Colonic mucosa (tissue), 4 donors: ENCODE data around the gene DDIT3. TPM values are rescaled to one million over a fixed set of nuclear protein-coding genes. Genes with fewer than 3 reads are reported as not detected.
A peak's percentile ranks its signal among the peaks of the same experiment; 100 is the strongest.

ENCODE experiments used
- DNase-seq: peaks from one replicate; pipeline ENCODE4 v3.0.0-alpha.2; 2020
- H3K27ac ChIP-seq: fragments of 200-600 bp; one replicate; pipeline ENCODE4 v1.8.0; 2021
- H3K27me3 ChIP-seq: fragments of 200-600 bp; one replicate; pipeline ENCODE4 v1.8.0; 2021
- H3K36me3 ChIP-seq: fragments of 200-600 bp; one replicate; pipeline ENCODE4 v1.8.0; 2021
- H3K4me1 ChIP-seq: fragments of 200-600 bp; one replicate; pipeline ENCODE4 v1.8.0; 2021; ENCODE audit warnings: mild to moderate bottlenecking
- H3K4me3 ChIP-seq: fragments of 200-600 bp; one replicate; pipeline ENCODE4 v1.8.0; 2021
- H3K9ac ChIP-seq, 2 donors: one replicate each; pipeline ENCODE4 v1.7.0; 2013; ENCODE audit warnings: control low read depth in 2 of 2, low read depth in 2 of 2, low read length in 2 of 2
- H3K9me3 ChIP-seq: fragments of 200-600 bp; one replicate; pipeline ENCODE4 v1.8.0; 2021
- intact Hi-C: fragments of 100-400 bp; cut with DNase I; formaldehyde crosslinking; loops from one replicate; pipeline ENCODE4 v1.14.1; 2022
- total RNA-seq, 2 donors: library from RNA; stranded (reverse); fragmentation: NEBNext Ultra II Directional in 1 of 2; extraction: Animal tissue kit (Norgen Biotek cat#: 25700) in 1 of 2; gene quantifications; one replicate each; pipeline ENCODE4 v1.2.1, GENCODE V29; 2021
- TF ChIP-seq, protein P1 (sequence below): fragments of 200-600 bp; IDR thresholded peaks from one replicate; pipeline ENCODE4 v1.8.0; 2022; ENCODE audit warnings: antibody characterized with exemption, mild to moderate bottlenecking
- donor health status: healthy.
- donor health status: DM: no; HTN: no; CAD: no.
- donor health status: DM: no; HTN: no; CAD: no.

DDIT3 gene
- total RNA-seq, 2 donors from 2014 or later = 17.5 to 22.8 TPM

DNA sequence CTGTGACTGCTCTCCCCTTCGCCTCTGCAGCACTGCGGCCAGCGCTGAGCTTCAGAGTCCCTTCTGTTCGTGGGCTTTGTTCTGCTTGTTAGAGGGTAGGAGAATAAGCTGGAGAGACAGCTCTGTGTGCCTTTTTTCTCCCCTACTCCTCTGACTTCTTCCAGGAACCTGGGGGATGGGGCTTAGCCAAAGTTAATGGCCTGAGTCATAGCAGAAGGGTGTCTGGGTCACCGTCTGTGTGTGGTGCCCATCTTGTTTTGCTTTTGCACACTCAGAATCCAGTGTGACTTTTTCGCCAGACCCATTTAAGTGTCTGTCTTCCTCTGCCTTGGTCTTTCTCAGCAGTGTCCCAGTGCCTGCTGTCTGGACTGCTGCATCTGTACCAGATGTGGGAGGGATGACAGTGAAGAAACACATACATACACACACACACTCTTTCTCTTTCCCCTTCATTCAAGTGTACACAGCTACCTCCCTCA, 32.6 kb upstream of the DDIT3 start:
- peaks cover 5% of the 10 kb centered on the region for H3K27me3 ChIP-seq
- DNase-seq = no peak
- no peaks in the 10 kb centered on the region for H3K4me1 ChIP-seq
- TF ChIP-seq, protein P1, sequence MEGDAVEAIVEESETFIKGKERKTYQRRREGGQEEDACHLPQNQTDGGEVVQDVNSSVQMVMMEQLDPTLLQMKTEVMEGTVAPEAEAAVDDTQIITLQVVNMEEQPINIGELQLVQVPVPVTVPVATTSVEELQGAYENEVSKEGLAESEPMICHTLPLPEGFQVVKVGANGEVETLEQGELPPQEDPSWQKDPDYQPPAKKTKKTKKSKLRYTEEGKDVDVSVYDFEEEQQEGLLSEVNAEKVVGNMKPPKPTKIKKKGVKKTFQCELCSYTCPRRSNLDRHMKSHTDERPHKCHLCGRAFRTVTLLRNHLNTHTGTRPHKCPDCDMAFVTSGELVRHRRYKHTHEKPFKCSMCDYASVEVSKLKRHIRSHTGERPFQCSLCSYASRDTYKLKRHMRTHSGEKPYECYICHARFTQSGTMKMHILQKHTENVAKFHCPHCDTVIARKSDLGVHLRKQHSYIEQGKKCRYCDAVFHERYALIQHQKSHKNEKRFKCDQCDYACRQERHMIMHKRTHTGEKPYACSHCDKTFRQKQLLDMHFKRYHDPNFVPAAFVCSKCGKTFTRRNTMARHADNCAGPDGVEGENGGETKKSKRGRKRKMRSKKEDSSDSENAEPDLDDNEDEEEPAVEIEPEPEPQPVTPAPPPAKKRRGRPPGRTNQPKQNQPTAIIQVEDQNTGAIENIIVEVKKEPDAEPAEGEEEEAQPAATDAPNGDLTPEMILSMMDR = no peak
- no peak overlapping the region for H3K27ac ChIP-seq
- no peaks in the 10 kb centered on the region for H3K9me3 ChIP-seq
- intact Hi-C loops = no loop called here
- no peak overlapping the region for H3K9ac ChIP-seq
- no peak overlapping the region for H3K4me3 ChIP-seq
- H3K36me3 ChIP-seq = no peaks in the 10 kb centered on the region

GRCh38 chr12:57552306-57552651, 32.0 kb upstream of the DDIT3 start:
- Histone ChIP-seq H3K36me3 (no peaks in the 10 kb centered on the region), H3K9me3 (no peaks in the 10 kb centered on the region), H3K9ac (no peak overlapping the region), H3K27ac (no peak overlapping the region), H3K4me3 (no peak overlapping the region), H3K27me3 (peaks cover 5% of the 10 kb centered on the region), H3K4me1 (no peaks in the 10 kb centered on the region)
- no peak for DNase-seq
- intact Hi-C loops = no loop called here
- TF ChIP-seq, protein P1 = no peak

DNA sequence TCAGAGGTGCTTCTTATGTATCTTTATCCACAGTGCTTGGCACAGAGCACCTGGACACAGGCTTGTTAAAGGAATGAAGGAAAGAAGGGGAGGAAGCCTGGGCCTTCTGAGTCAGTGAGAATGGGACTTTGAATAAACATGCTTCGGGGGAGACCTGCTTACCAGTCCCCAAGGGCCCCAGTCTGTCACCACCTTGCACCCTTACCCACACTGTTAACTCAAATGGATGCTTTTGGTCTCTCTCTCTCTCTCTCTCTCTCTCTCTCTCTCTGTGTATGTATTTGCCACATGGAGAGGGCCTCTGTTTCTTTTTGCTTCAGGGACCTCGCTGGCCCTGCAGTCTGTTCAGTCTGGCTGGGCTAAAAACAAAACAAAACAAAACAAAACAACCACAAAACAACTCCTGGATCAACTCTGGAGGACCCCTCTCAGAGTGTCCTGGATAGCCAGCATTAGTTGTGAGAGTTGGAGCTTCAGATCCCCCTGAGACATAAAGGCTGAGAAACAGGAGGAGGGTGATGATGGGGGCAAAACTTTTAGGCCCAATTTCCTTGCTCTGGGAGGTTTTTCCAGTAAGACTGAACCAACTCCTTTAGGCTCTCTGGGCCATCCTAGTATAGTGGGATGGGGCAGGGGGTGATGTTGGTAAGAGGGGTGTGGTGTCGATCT, 31.5 kb upstream of the DDIT3 start:
- Histone ChIP-seq H3K9me3 (no peaks in the 10 kb centered on the region), H3K9ac (peak overlapping the region in 1 of 2 donors; percentile 24), H3K27ac (no peak overlapping the region), H3K36me3 (no peaks in the 10 kb centered on the region), H3K4me1 (no peaks in the 10 kb centered on the region), H3K4me3 (no peak overlapping the region), H3K27me3 (peaks cover 5% of the 10 kb centered on the region)
- DNase-seq = no peak
- TF ChIP-seq, protein P1 = no peak
- intact Hi-C loops = no loop called here

GRCh38 chr12:57550641-57551549, 30.6 kb upstream of the DDIT3 start:
- Histone ChIP-seq H3K9ac (no peak overlapping the region), H3K36me3 (no peaks in the 10 kb centered on the region), H3K9me3 (no peaks in the 10 kb centered on the region), H3K27me3 (peaks cover 5% of the 10 kb centered on the region), H3K4me3 (no peak overlapping the region), H3K4me1 (peaks cover 2% of the 10 kb centered on the region), H3K27ac (no peak overlapping the region)
- intact Hi-C loops = no loop called here
- no peak for DNase-seq
- TF ChIP-seq, protein P1 = no peak

GRCh38 chr12:57549909-57550640, 29.8 kb upstream of the DDIT3 start, which contains the start of gene KIF5A:
Gene KIF5A, plus strand, starts transcription at chr12:57550044. Its CDS starts 228 bp downstream, at chr12:57550272.
- peaks cover 5% of the 10 kb centered on the region for H3K27me3 ChIP-seq
- no peaks in the 10 kb centered on the region for H3K36me3 ChIP-seq
- intact Hi-C loops = no loop called here
- H3K9me3 ChIP-seq = no peaks in the 10 kb centered on the region
- TF ChIP-seq, protein P1 = no peak
- H3K4me3 ChIP-seq = peak within 1 kb of the TSS; percentile 43
- DNase-seq = no peak
- no peak within 1 kb of the TSS for H3K27ac ChIP-seq
- no peak within 1 kb of the TSS for H3K9ac ChIP-seq
- H3K4me1 ChIP-seq = peaks cover 8% of the 10 kb centered on the region
